ENCODE data around the gene PLD1.
A peak's percentile ranks its signal among the peaks of the same experiment; 100 is the strongest.
"Not testable (repeated sequence)": the region's sequence is repeated elsewhere in the genome, so short reads cannot be mapped to it uniquely, and the experiment has no call there.

Gene PLD1

DNA sequence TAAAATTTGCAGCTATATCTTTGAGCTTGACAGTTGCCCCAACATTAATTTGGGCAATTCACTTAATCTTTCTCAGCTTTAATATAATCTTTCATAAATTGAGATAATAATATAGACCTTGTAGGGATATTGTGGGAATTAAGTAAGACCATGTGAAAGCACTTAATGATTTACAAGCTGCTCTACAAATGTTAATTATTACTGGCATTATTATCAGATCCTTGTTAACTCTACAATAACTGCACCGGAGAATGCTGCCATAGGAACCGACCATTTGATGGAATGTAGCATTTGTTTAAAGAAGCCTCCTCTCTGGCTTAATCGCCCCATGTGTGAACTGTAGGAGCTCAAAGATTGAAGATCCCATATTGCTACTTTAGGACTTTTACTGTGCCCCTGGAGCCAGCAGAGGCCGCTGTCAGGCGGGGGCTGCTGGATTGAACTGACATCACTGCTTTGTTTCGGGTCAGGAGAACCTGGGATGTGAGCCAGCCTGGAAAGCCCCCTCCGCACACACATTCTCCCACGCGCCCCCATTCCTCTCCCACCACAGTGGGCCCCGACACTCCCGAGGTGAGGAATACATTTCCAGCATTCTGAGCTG, 195.9 kb downstream of the PLD1 start:
- peak; percentile 56 for DNase-seq (ENCODE audit: low spot score)

DNA sequence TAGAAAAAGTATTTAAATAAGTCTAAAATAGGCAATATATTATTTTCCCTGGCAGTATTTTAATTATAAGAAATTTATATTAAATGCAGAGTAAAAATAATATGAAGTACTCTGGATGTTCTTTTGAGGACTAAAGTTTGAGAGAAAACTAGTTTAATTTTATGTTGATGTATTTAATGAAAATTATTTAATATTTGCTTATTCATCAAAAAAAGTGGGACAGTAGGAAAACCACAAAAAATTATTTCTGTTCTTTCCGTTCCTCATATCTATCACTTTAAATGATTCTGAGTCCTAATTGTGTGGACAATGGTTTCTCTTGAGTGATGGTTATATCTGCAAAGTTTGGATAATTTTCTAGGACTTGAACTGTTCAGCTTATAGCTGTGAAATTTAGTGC, 202.8 kb downstream of the PLD1 start:
- DNase-seq (ENCODE audit: low spot score), result no peak

DNA sequence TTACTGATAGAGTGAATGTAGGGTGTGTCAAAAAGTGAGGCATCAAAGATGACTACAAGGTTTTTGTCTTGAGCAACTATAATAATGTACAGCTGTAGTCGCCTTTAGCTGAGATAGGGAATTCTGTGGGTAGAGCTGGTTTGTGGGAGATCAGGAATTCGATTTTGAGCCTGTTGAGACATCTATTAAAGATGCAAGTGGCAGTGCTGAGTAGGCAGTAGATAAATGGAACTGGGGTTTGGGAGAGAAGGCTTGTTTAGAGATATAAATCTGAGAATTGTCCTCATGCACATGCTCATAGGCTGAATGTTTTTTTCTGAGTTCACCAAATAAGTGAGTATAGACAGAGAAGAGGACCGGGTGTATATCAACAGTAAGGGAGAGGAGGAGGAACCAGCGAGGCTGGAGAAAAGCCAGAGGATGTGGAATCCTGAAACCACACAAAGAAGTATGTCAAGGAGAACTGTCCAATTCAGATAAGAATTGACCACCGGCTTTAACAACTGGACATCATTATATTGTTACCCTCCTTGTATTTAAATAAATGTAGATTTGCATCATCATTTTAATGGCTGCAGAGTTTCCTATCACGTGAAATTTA, 204.0 kb downstream of the PLD1 start:
- no peak for DNase-seq (ENCODE audit: low spot score)

DNA sequence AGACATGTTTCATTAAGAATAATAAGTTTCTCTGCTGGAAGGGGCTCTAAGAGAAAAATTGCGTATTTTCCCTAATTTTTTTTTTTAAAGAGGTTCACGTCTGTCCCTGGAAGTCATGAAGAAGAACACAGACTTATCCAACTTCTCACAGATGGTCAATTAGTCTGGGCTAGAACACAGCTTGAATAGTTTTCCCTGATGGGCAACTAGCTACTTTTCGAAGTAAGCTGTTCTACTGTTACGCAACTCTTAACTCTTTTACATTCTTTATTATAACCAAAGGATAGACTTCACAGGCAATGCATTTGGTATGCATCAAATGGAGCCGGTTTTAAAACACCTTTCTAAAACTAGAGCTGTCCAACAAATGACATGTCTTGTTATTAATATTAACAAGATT, 205.9 kb downstream of the PLD1 start:
- no peak for DNase-seq (ENCODE audit: low spot score)

DNA sequence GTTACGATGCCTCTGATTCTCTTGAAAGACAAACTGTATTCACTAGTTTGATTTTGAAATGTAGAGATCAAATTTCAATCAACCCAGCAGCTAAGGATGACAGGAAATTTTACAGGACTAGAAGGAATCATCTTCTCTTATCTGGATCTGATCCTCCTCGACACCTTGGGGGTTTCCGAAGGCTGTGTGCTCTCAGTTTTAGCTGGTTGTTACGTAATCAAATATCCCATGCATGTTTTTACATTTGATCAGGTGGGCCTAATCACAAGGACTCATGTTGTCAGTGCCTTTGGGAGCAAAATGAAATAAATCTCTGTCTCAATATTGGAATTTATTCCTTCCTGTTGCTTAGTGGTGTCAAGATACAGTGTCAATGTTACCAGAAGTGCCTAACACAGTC, 208.2 kb downstream of the PLD1 start:
- DNase-seq (ENCODE audit: low spot score), result no peak

DNA sequence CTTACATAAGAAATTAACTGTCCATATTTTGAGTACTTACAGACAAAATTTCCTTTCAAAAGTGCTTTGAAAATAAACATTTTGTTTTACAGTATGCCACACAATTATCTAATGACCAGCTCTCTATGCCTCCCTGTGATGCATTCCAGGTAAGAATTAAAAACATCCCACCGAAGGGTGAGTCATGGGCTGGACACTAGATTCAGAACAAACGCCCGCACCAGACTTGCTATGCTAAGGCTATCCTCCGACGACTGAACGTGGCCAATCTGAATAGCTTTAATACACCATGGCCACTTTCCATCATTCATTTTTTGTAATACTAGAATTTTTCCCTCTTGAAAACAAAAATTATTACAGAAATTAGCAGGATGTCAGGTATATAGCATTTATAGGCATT, 210.3 kb downstream of the PLD1 start:
- no peak for DNase-seq (ENCODE audit: low spot score)

DNA sequence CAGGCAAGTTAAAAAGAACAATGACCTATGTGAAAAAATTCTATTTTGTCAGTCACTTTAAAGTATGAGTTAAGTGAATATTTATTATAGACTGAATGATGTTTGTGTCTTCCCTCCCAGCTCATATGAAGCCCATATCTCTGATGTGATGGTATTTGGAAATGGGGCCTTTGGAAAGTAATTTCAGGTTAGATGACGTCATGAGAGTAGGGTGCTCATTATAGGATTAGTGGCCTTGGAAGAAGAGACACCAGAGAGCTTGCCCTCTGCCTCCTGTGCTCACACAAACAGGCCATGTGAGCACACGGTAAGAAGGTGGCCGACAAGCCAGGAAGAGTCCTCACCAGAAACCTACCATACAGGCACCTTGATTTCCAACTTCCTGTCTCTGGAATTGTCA, 211.3 kb downstream of the PLD1 start:
- no peak for DNase-seq (ENCODE audit: low spot score)

DNA sequence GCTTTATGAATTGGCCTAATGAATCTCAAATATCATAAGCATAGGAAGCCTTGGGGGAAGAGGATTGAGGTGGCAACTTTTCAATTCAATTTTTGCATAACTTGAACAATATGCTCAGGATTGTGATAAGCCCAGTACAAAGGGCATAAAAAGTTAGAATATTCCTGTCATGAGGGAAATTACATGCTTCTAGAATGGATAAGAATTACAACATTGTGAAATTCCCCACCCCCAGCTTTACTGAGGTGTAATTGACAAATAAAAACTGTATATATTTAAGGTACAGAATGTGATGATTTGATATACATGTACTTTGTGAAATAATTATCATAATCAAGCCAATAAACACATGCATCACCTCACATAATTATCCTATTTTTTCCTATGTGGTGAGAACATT, 217.5 kb downstream of the PLD1 start:
- DNase-seq (ENCODE audit: low spot score), result no peak

DNA sequence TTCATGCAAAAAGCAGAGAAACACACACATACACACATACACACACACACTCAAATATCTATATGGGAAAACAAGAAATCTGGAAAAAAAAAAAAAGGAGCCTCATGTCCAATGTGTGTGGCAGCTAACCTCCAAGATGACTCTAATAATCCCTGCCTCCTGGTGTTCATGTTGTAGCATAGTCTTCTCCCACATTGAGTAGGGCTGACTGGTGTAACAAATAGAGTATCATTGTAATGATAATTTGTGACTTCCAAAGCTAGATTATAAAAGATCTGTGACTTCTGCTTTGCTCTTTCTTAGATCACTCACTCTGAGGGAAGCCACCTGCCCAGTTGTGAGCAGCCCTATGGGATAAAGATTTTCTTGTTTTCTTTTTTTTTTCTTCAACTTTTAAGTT, 219.2 kb downstream of the PLD1 start:
- DNase-seq (ENCODE audit: low spot score), result no peak

DNA sequence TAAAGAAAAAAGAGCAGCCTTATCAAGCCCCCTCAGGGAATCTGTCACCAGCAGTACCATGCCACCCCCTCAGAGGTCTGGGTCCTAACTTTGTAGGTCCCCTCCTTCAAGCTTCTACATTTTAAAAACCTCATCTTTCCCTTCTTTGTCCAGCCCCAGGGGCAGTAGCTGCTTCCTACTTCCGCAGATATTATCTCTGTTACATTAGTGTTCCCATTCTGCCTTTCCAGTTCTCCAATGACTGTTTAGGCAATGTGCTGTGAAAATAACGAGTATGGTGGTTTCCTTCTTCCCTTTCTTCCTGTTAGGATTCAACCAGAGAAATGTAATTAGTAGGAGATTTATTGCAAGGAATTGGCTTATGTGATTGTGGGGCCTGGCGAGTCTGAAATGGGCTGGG, 224.0 kb downstream of the PLD1 start:
- no peak for DNase-seq (ENCODE audit: low spot score)

DNA sequence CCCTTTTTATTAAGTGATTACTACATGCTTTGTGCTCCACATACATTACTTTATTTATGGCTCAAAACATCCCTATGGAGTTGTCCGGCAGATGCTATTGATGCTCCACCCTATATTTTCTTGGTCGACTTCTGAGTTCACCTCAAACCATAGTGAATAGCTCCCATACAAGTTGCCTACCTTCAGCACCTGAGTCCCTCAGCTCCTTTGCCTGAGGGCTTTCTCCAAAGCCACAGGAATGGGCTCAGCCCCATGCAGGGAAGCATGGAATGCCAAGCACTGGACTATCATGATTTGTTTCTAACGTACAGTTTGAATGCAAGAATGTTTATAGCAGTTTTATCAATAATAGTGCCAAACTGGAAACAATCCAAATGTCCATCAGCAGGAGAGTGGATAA, 225.2 kb downstream of the PLD1 start:
- no peak for DNase-seq (ENCODE audit: low spot score)

DNA sequence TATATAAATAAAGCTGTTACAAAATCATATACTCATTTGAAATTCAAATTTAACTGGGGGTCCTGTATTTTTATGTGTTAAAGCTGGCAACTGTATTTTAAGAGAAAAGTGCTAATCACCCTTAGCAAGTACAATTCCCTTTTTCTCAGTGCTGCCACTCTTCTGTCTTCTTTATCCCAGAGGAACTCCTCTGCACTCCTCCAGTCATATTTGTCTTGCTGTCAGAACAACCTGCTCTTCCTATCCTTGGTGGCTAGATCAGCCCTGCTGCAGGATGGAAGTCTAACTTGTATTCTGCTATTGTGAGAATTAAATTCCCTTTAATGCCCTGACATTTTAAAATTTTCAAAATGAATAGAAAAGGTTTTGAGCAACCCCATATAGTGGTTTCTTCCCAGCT, 226.2 kb downstream of the PLD1 start:
- no peak for DNase-seq (ENCODE audit: low spot score)

DNA sequence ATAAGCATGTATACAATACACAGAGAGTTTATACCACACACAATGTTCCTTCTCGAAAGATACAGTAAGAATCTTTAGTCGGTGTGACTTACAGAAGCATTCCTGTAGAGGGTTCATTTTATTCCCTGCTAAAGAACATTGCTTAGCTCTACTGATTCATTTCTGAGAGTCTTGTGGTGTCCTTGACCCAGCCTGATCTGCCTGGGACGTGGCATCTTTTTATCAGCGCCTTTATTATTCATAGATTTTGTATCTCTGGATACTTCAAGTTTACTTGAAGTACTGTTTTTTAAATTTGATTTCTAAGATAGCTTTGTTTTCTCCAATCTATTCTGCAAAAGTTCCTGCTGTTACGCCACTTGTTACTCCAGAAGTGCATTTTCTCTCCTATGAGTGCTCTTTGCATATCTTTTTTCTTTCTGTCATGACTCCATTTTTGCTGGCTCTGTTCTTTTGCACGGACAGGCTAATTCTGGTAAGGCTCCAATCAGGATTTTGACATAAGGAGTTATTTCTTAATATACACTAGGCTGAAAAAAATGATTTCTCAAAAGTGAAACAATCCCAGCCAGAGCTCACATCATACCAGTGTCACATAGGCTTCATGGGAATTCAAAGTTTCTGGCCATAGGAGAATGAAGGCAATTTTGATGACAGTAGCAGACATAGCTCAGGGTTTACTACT, 235.6 kb downstream of the PLD1 start:
- no peak for DNase-seq (ENCODE audit: low spot score)

DNA sequence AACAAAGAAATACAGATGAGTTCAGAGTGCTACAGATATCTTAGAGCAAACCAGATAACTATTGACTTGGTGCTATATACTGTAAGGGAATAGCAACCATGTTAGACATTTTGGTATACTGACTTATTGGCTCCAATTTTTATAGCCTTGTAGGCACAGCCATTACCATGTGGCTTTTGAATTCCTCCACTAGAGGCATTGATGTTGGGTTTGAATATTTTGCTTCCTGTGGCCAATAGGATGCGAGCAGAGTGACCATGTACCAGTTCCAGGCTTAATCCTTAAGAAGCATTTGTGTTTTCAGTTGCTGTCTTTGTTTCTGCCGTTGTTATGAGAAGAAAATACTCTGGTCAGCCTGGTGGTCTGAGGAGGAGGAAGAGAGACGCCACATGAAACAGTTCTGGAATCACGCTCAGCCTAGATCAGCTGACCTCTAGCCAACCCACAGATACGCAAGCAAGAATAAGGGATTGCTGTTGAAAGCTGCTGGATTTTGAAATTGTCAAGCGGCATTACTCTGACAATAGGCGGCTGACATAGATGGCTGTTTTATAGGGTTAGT, 240.6 kb downstream of the PLD1 start:
- DNase-seq (ENCODE audit: low spot score), result no peak

DNA sequence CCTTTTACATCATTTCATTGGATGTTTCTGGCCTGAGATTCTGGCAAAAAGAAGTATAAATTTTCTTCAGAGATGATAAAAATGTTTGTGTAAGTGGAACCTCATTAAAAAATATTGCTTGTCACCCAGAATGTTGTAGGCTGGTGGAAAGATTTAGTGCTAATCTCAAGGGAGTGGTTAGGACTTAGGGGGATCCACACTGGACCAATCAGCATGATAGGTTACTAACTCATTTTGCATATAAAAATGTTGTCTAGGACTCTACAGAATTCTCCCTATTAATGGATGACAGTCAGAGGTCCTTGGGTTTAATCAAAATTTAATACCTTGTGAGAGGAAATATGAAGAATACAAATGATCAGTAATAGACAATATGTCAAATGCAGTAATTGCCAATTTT, 241.5 kb downstream of the PLD1 start:
- no peak for DNase-seq (ENCODE audit: low spot score)

DNA sequence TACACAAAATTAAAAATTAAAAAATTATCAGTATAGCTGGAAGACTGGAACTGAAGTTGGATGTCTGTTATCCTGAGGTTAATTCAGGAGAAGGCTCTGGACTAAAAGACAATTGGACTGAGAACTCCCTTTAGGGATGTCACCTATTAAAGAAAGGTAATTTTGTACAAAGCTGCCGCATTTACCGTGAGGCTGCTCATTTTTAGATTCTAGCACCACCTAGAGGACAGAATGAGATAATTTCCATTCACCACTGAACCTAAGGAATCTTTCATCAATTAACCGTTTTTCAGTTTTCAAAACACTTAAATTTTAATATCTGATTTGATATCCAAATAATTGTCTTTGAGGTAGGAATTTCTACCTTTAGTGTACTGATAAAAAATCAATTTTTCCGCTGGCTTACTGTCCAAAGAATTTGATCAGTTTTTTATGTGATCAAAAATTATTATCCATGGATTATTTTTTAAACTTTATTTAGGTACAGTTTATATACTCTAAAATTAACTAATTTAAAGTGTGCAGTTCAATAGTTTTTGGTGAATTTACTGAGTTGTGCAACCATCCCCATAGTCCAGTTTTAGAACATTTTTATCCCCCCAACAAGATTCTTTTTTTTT, 243.4 kb downstream of the PLD1 start:
- peak; percentile 67 for DNase-seq (ENCODE audit: low spot score)

DNA sequence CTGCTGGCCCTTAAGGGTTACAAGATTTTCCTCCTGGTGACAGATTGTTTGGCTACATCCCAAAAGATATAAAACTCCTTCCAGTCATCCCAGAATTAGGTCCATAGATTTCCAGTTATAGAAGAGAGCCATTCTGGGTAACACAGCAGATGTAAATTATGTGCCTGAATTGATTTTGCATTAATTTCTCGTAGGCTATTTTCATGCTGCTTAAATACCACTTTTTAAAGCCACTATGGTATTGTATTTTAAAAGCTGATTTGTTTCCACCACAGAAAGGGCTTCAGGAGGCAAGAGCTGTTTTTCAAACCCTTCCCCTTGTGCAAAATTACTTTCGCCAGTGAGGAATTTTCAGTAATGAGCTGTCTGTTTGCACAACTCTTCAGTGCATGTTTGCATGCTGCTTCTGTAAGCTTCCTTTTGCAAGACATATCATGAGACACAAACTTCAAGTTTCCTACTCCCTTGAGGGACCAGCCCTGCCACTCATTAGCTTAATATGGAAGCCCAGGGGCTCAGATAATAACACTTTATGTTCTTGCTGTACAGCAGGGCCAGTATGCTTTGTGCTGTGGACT, 244.7 kb downstream of the PLD1 start:
- DNase-seq (ENCODE audit: low spot score), result no peak

DNA sequence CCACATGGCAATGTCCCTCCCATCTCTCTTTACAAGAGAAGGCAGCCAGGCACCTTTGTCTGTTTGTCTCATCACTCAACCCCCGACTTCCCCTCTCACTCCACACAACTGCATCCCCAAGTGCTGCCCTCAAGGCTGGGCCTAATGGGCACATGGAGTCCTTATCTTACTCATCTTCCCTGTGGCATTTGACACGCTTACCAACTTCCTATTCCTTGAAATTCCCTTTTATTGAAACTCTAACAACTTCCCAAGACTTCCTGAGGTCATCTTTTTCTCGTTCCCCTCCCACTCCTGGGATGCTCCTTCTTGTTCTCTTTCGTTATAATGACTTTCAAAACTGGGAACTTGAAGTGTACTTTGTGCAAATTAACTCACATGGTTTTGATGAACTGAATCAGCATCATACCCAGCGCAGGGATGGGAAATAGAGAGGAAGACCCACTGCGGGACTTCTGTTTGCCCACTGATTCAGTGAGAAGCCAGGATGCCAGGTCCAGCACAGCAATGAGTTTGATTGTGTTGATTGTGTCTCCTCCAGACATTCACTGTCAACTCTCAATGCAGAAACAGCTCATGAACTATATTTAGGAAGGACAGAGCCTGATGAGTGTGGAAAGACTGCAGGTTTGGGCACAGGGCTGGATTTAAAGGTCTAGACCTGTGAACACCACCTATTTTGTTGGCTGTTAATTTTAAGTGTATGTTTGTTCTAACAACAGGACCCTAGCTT, 245.4 kb downstream of the PLD1 start:
- no peak for DNase-seq (ENCODE audit: low spot score)

DNA sequence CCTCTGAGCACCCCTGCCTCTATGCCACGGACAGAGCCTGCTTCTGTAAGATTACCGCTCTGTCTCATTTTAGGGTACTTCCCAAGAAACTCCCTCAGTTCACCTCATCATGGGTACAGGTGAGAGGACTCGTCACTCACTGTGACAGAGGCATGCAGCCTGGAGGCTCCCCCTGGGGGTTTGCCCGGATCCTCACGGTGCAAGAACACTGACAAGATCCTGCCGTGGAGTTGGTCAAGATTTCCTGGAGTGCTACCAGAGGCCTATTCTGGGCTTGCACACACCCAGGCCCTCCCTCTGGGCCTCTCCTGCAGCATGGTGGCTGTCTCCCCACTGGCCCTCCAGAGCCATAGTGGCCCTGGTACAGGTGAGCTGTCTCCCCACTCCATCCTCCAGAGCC, 247.0 kb downstream of the PLD1 start:
- no peak for DNase-seq (ENCODE audit: low spot score)

DNA sequence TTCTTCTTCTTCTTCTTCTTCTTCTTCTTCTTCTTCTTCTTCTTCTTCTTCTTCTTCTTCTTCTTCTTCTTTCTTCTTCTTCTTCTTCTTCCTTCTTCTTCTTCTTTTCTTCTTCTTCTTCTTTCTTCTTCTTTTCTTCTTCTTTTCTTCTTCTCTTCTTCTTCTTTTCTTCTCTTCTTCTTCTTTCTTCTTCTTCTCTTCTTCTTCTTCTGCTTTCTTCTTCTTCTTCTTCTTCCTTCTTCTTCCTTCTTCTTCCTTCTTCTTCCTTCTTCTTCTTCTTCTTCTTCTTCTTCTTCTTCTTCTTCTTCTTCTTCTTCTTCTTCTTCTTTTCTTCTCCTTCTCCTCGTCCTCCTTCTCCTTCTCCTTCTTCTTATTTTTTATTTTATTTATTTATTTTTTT, 247.8 kb downstream of the PLD1 start:
- DNase-seq (ENCODE audit: low spot score), result not testable (repeated sequence)

DNA sequence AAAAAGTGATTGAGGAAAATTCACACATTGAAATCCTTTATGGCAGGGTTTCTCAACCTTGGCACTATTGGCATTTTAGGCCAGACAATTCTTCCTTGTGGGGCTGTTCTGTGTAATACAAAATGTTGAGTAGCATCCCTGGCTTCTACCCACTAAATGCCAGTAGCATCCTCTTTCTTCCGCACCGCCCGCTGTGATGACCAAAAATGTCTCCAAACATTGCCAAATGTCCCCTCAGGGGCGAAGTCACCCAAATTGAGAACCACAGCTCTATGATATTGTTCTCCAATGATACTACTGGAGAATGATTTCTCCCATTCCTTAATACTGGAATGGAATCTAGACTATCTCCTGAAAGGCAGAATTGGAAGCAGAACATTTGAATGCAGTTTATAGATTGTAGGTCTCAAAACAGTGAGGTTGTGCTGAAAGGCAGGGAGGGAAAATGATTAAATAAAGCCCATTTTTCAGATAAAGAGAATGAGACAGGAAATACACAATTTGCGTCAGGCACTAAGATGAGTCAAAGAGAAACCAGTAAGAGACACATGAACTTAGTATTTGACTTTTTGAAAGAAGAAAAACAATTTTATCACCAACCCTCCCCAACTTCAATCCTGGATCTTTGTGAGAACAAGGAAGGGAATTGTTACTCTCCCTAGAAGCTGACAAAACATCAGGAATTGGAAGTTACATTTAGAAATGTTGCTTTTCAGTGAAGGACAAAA, 248.5 kb downstream of the PLD1 start:
- DNase-seq (ENCODE audit: low spot score), result no peak

All from Ammon's horn (tissue), 1 donor.